SU-DHL-6 (cell line): ENCODE measurements around the gene HTT.

Experiments used
- CTCF ChIP-seq: fragments of 200-600 bp; sonication (generic); IDR thresholded peaks from one replicate; pipeline ENCODE4 v1.5.1; 2017; ENCODE audit warnings: antibody characterized with exemption, mild to moderate bottlenecking, low read length, moderate library complexity; ENCODE audit not compliant: insufficient read depth, poor library complexity, severe bottlenecking
- EZH2phosphoT487 ChIP-seq: fragments of 200-600 bp; sonication (generic), shearing (Covaris generic); conservative IDR thresholded peaks from 2 replicates; pipeline ENCODE4 v1.6.1; 2018; ENCODE audit warnings: mild to moderate bottlenecking, antibody characterized with exemption, low read length, moderate library complexity, mixed read lengths

- TF ChIP-seq CTCF (no peak), EZH2phosphoT487 (no peak)
These were observed 62.0 kb downstream of the HTT start for GRCh38 chr4:3136454-3136853.
